Keratinocyte (primary cell): ENCODE measurements around the gene TMEM52B. TPM values are rescaled to one million over a fixed set of nuclear protein-coding genes. Genes with fewer than 3 reads are reported as not detected.

ENCODE experiments used
- DNase-seq: peaks from one replicate; pipeline ENCODE4 v3.0.0-alpha.2; 2011; ENCODE audit warnings: low read depth, missing footprints, low spot score
- FAIRE-seq: peaks from 2 replicates; lab custom pipeline; 2011; peaks lifted over from hg19 to GRCh38; lab: Jason Lieb, UNC
- H2AFZ ChIP-seq: 2 replicates; pipeline ENCODE4 v1.6.0; 2012; ENCODE audit warnings: low read length, control low read depth, inconsistent platforms; ENCODE audit not compliant: control insufficient read depth
- H3K27ac ChIP-seq: 2 replicates; pipeline ENCODE4 v1.5.1; 2011; ENCODE audit warnings: low read length; ENCODE audit not compliant: control insufficient read depth, insufficient read depth
- H3K27me3 ChIP-seq: 3 replicates; pipeline ENCODE4 v1.6.0; 2011; ENCODE audit warnings: low read length; ENCODE audit not compliant: control insufficient read depth, insufficient read depth; ENCODE audit errors: extremely low read depth
- H3K36me3 ChIP-seq, 2 experiments: 2 replicates in 1 of 2; 3 replicates in 1 of 2; pipeline ENCODE4 v1.5.1; 2011; ENCODE audit warnings: low read length in 2 of 2, mild to moderate bottlenecking in 1 of 2; ENCODE audit not compliant: control insufficient read depth in 2 of 2, insufficient read depth in 2 of 2; ENCODE audit errors: extremely low read depth in 1 of 2
- H3K4me1 ChIP-seq: 3 replicates; pipeline ENCODE4 v1.5.1; 2011; ENCODE audit warnings: low read length; ENCODE audit not compliant: control insufficient read depth, insufficient read depth; ENCODE audit errors: extremely low read depth
- H3K4me2 ChIP-seq: 3 replicates; pipeline ENCODE4 v1.6.0; 2011; ENCODE audit warnings: low read depth, low read length; ENCODE audit not compliant: control insufficient read depth, insufficient read depth; ENCODE audit errors: extremely low read depth
- H3K4me3 ChIP-seq, 3 experiments: fragments of 200-600 bp in 1 of 3; sonication (generic) in 1 of 3; 2 replicates in 2 of 3; 3 replicates in 1 of 3; pipeline ENCODE4 v1.5.1; 2011 to 2016; ENCODE audit warnings: low read length in 3 of 3, mild to moderate bottlenecking in 3 of 3, control low read depth in 2 of 3, inconsistent platforms in 1 of 3, low read depth in 1 of 3, mixed read lengths in 1 of 3, mixed run types in 1 of 3, moderate library complexity in 1 of 3; ENCODE audit not compliant: control insufficient read depth in 2 of 3, insufficient read depth in 2 of 3; ENCODE audit errors: extremely low read depth in 1 of 3
- H3K79me2 ChIP-seq: 2 replicates; pipeline ENCODE4 v1.6.0; 2012; ENCODE audit warnings: low read length; ENCODE audit not compliant: control insufficient read depth, insufficient read depth
- H3K9ac ChIP-seq: 3 replicates; pipeline ENCODE4 v1.6.0; 2011; ENCODE audit warnings: low read length; ENCODE audit not compliant: control insufficient read depth, insufficient read depth; ENCODE audit errors: extremely low read depth
- H3K9me1 ChIP-seq: 3 replicates; pipeline ENCODE4 v1.6.0; 2011; ENCODE audit warnings: low read length; ENCODE audit not compliant: control insufficient read depth, insufficient read depth; ENCODE audit errors: extremely low read depth
- H3K9me3 ChIP-seq: 2 replicates; pipeline ENCODE4 v1.5.1; 2012; ENCODE audit warnings: low read depth, low read length; ENCODE audit not compliant: control insufficient read depth
- H4K20me1 ChIP-seq: 3 replicates; pipeline ENCODE4 v1.6.0; 2011; ENCODE audit warnings: low read length; ENCODE audit not compliant: control insufficient read depth, insufficient read depth; ENCODE audit errors: extremely low read depth
- EZH2 ChIP-seq: IDR thresholded peaks from one replicate; pipeline ENCODE4 v1.6.1; 2012; ENCODE audit warnings: inconsistent platforms, mild to moderate bottlenecking, low read length, moderate library complexity
- dilution Hi-C: fragments of 300-500 bp; cut with MboI; formaldehyde crosslinking; loops from one replicate; pipeline ENCODE4 v1.7.0; 2020; ENCODE audit warnings: low sequenced_read_pairs; ENCODE audit not compliant: extremely low pct_ligation_motif_present
- polyA plus RNA-seq, 5 experiments: library from polyadenylated mRNA; depleted of rRNA in 3 of 5; stranded (reverse) in 3 of 5; stranded (forward) in 1 of 5; unstranded in 1 of 5; fragments of >200 nt; gene quantifications; 1 replicate in 1 of 5; 2 replicates in 3 of 5; 3 replicates in 1 of 5; pipeline versions ENCODE4 v1.2.1 to v1.2.3, GENCODE V29; 2011 to 2012; ENCODE audit warnings: missing spikeins in 2 of 5, low read depth in 1 of 5, low replicate concordance in 1 of 5
- TF ChIP-seq, protein P1 (sequence below), 3 experiments: IDR thresholded peaks in 1 of 3; conservative IDR thresholded peaks in 1 of 3; optimal IDR thresholded peaks in 1 of 3; 2 replicates in 2 of 3; 3 replicates in 1 of 3; pipeline versions ENCODE3 to v1.5.1; 2011; ENCODE audit warnings: low read length in 3 of 3, mild to moderate bottlenecking in 3 of 3, moderate library complexity in 2 of 3, control low read depth in 1 of 3, inconsistent platforms in 1 of 3; ENCODE audit not compliant: insufficient read depth in 2 of 3; ENCODE audit errors: extremely low read depth in 1 of 3

The TMEM52B gene
- polyA plus RNA-seq, 1 donor (not counting 4 experiments of a cell fraction or from before 2014, with no cell fraction given), result not detected

DNA sequence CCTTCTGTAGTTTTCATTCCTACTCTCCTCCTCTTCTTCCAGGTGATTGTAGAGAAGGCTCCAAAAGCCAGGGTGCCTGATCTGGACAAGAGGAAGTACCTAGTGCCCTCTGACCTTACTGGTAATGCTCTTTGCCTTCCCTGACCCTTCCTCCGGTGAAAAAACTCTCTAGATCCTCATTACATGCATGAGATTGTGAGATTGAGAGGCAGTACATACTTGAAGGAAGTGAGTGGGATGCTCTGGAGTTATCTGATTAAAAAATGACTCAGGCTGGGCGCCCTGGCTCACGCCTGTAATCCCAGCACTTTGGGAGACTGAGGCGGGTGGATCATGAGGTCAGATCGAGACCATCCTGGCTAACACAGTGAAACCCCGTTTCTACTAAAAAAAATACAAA is 39.2 kb downstream of the TMEM52B start:
- H3K27me3 ChIP-seq, result no peaks in the 10 kb centered on the region
- no peaks in the 10 kb centered on the region for H4K20me1 ChIP-seq
- no peak overlapping the region for H3K4me2 ChIP-seq
- dilution Hi-C loops, result no loop called here
- H3K9me3 ChIP-seq, result no peaks in the 10 kb centered on the region
- peaks cover 17% of the 10 kb centered on the region for H3K4me1 ChIP-seq
- no peaks in the 10 kb centered on the region for H3K9me1 ChIP-seq
- H3K27ac ChIP-seq, result no peak overlapping the region
- no peak overlapping the region for H3K9ac ChIP-seq
- FAIRE-seq (no peak), DNase-seq (no peak)
- no peaks in the 10 kb centered on the region for H3K79me2 ChIP-seq
- H3K4me3 ChIP-seq, result no peak overlapping the region
- TF ChIP-seq, protein P1, sequence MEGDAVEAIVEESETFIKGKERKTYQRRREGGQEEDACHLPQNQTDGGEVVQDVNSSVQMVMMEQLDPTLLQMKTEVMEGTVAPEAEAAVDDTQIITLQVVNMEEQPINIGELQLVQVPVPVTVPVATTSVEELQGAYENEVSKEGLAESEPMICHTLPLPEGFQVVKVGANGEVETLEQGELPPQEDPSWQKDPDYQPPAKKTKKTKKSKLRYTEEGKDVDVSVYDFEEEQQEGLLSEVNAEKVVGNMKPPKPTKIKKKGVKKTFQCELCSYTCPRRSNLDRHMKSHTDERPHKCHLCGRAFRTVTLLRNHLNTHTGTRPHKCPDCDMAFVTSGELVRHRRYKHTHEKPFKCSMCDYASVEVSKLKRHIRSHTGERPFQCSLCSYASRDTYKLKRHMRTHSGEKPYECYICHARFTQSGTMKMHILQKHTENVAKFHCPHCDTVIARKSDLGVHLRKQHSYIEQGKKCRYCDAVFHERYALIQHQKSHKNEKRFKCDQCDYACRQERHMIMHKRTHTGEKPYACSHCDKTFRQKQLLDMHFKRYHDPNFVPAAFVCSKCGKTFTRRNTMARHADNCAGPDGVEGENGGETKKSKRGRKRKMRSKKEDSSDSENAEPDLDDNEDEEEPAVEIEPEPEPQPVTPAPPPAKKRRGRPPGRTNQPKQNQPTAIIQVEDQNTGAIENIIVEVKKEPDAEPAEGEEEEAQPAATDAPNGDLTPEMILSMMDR (optimal IDR thresholded peaks at IDR 0.05 in 1 of 3, IDR thresholded peaks at IDR 0.05 in 1 of 3, conservative IDR thresholded peaks at IDR 0.05 in 1 of 3; ENCODE audit: extremely low read depth in 1 of 3, insufficient read depth in 2 of 3, low read length in 3 of 3), result no peak
- TF ChIP-seq EZH2, result no peak
- peaks cover 0 to 5% of the 10 kb centered on the region in 2 experiments for H3K36me3 ChIP-seq
- H2AFZ ChIP-seq, result no peak overlapping the region

DNA sequence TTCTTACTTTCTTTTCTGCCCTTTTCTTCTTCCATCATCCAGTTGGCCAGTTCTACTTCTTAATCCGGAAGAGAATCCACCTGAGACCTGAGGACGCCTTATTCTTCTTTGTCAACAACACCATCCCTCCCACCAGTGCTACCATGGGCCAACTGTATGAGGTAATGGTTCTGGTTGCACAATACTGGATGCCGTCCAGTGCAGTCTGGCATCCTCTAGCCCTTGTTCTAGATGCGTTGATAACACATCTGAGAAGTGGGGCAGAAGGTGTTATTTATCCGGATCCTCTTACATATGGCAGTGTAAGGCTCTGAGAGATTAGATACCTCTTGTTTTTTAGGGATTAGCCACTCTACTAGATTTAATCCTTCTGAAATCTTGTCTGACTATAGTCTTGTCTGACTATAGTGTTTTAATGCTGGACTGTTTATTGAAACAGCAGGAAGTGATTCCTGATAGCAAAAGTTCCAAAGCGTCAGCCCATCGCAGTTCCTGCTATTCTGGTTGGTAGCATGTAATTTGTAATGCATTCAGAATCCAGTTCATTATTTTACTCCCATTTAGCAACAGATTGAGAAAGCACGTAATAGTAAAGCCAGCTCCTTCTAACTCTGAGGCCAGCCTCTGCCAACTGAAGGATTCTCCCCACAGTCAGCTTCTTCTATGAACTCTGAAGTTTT is 41.7 kb downstream of the TMEM52B start:
- no peaks in the 10 kb centered on the region for H3K9me1 ChIP-seq
- no peak overlapping the region for H3K4me3 ChIP-seq
- no peak overlapping the region for H3K27ac ChIP-seq
- H3K9ac ChIP-seq, result no peak overlapping the region
- H4K20me1 ChIP-seq, result no peaks in the 10 kb centered on the region
- H3K27me3 ChIP-seq, result no peaks in the 10 kb centered on the region
- TF ChIP-seq EZH2, result no peak
- TF ChIP-seq, protein P1 (optimal IDR thresholded peaks at IDR 0.05 in 1 of 3, IDR thresholded peaks at IDR 0.05 in 1 of 3, conservative IDR thresholded peaks at IDR 0.05 in 1 of 3; ENCODE audit: extremely low read depth in 1 of 3, insufficient read depth in 2 of 3, low read length in 3 of 3), result no peak
- H3K4me2 ChIP-seq, result no peak overlapping the region
- no peaks in the 10 kb centered on the region for H3K4me1 ChIP-seq
- dilution Hi-C loops, result loop anchor here (10.0 kb wide), 1 partner anchor 56 kb away; no protein-coding TSS in a partner anchor
- peaks cover 0 to 7% of the 10 kb centered on the region in 2 experiments for H3K36me3 ChIP-seq
- H2AFZ ChIP-seq, result no peak overlapping the region
- FAIRE-seq, result no peak
- H3K9me3 ChIP-seq, result no peaks in the 10 kb centered on the region
- no peak for DNase-seq
- H3K79me2 ChIP-seq, result no peaks in the 10 kb centered on the region
